ENCODE data around the gene JAKMIP3.

JAKMIP3 gene

GRCh38 chr10:132047575-132048293, 18.0 kb upstream of the JAKMIP3 start:
- TF ChIP-seq EZH2phosphoT487 (IDR thresholded peaks at IDR 0.05; ENCODE audit: borderline replicate concordance, low read length) (no peak), CTCF (IDR thresholded peaks at IDR 0.05; ENCODE audit: low read depth, low read length, poor library complexity, severe bottlenecking) (no peak)

GRCh38 chr10:132048294-132048667, 17.5 kb upstream of the JAKMIP3 start:
- H3K36me3 ChIP-seq (ENCODE audit: control insufficient read depth, low read length), result no peaks in the 10 kb centered on the region
- no peaks in the 10 kb centered on the region for H3K27me3 ChIP-seq (ENCODE audit: control insufficient read depth, low read length)
- no peaks in the 10 kb centered on the region for H3F3A ChIP-seq (ENCODE audit: control insufficient read depth, insufficient read depth)
- no peak overlapping the region for H3K27ac ChIP-seq (ENCODE audit: low read depth, low read length)
- TF ChIP-seq CTCF (IDR thresholded peaks at IDR 0.05; ENCODE audit: low read depth, low read length, poor library complexity, severe bottlenecking) (no peak), EZH2phosphoT487 (IDR thresholded peaks at IDR 0.05; ENCODE audit: borderline replicate concordance, low read length) (no peak)
- peaks cover 19% of the 10 kb centered on the region for H3K9me3 ChIP-seq (ENCODE audit: control insufficient read depth, insufficient read depth, low read length)
- H4K20me1 ChIP-seq (ENCODE audit: control insufficient read depth, insufficient read depth, low read depth, low read length), result no peaks in the 10 kb centered on the region
- no peaks in the 10 kb centered on the region for H3K79me2 ChIP-seq (ENCODE audit: control insufficient read depth, low read length)
- no peaks in the 10 kb centered on the region for H3K9me2 ChIP-seq (replicated peaks; ENCODE audit: control insufficient read depth, low read length)
- no peak overlapping the region for H3K4me2 ChIP-seq (ENCODE audit: low read length)
- no peaks in the 10 kb centered on the region for H3K4me1 ChIP-seq (ENCODE audit: control insufficient read depth, low read length)
- H3K4me3 ChIP-seq (ENCODE audit: low read length), result no peak overlapping the region

More at GRCh38 chr10:132047575-132048293, 18.0 kb upstream of the JAKMIP3 start:
- Histone ChIP-seq H3K27ac (ENCODE audit: low read depth, low read length) (no peak overlapping the region), H3K9me3 (ENCODE audit: control insufficient read depth, insufficient read depth, low read length) (peaks cover 13% of the 10 kb centered on the region), H4K20me1 (ENCODE audit: control insufficient read depth, insufficient read depth, low read depth, low read length) (no peaks in the 10 kb centered on the region), H3K36me3 (ENCODE audit: control insufficient read depth, low read length) (no peaks in the 10 kb centered on the region), H3K9me2 (replicated peaks; ENCODE audit: control insufficient read depth, low read length) (no peaks in the 10 kb centered on the region), H3K4me2 (ENCODE audit: low read length) (no peak overlapping the region), H3F3A (ENCODE audit: control insufficient read depth, insufficient read depth) (no peaks in the 10 kb centered on the region), H3K27me3 (ENCODE audit: control insufficient read depth, low read length) (no peaks in the 10 kb centered on the region), H3K4me1 (ENCODE audit: control insufficient read depth, low read length) (no peaks in the 10 kb centered on the region), H3K4me3 (ENCODE audit: low read length) (no peak overlapping the region), H3K79me2 (ENCODE audit: control insufficient read depth, low read length) (no peaks in the 10 kb centered on the region)

- no peak overlapping the region for H3K4me3 ChIP-seq (ENCODE audit: low read length)
- H3K4me1 ChIP-seq (ENCODE audit: control insufficient read depth, low read length), result no peaks in the 10 kb centered on the region
- H3K27me3 ChIP-seq (ENCODE audit: control insufficient read depth, low read length), result no peaks in the 10 kb centered on the region
- H4K20me1 ChIP-seq (ENCODE audit: control insufficient read depth, insufficient read depth, low read depth, low read length), result no peaks in the 10 kb centered on the region
- H3K9me3 ChIP-seq (ENCODE audit: control insufficient read depth, insufficient read depth, low read length), result peaks cover 20% of the 10 kb centered on the region
- H3K9me2 ChIP-seq (replicated peaks; ENCODE audit: control insufficient read depth, low read length), result no peaks in the 10 kb centered on the region
- no peak for TF ChIP-seq CTCF (IDR thresholded peaks at IDR 0.05; ENCODE audit: low read depth, low read length, poor library complexity, severe bottlenecking)
- no peak for TF ChIP-seq EZH2phosphoT487 (IDR thresholded peaks at IDR 0.05; ENCODE audit: borderline replicate concordance, low read length)
- H3K4me2 ChIP-seq (ENCODE audit: low read length), result no peak overlapping the region
- H3K27ac ChIP-seq (ENCODE audit: low read depth, low read length), result no peak overlapping the region
- no peaks in the 10 kb centered on the region for H3K36me3 ChIP-seq (ENCODE audit: control insufficient read depth, low read length)
- no peaks in the 10 kb centered on the region for H3K79me2 ChIP-seq (ENCODE audit: control insufficient read depth, low read length)
- H3F3A ChIP-seq (ENCODE audit: control insufficient read depth, insufficient read depth), result no peaks in the 10 kb centered on the region
Measured at GRCh38 chr10:132050191-132050590, 15.6 kb upstream of the JAKMIP3 start.

Data from DOHH2 (cell line).